Activated CD8-positive, alpha-beta memory T cell treated with anti-CD3 and anti-CD28 coated beads, Interleukin-2, amount 50 U/mL, for 1 hour (primary cell): ENCODE results near the gene FAM89A.
"Not testable (repeated sequence)": the region's sequence is repeated elsewhere in the genome, so short reads cannot be mapped to it uniquely, and the experiment has no call there.

Experiments used
- DNase-seq: peaks from one replicate; pipeline ENCODE4 v3.0.0-alpha.2; 2020; ENCODE audit errors: extremely low read depth

FAM89A gene

GRCh38 chr1:231032963-231033362 is 7.1 kb downstream of the FAM89A start:
- DNase-seq, result no peak

- DNase-seq, result no peak
These were observed 10.2 kb downstream of the FAM89A start for GRCh38 chr1:231029841-231030240.

GRCh38 chr1:231029247-231029646 is 10.8 kb downstream of the FAM89A start:
- DNase-seq, result not testable (repeated sequence)

GRCh38 chr1:231028682-231029081 is 11.4 kb downstream of the FAM89A start:
- no peak for DNase-seq

- no peak for DNase-seq
These were observed 12.1 kb downstream of the FAM89A start for GRCh38 chr1:231027971-231028370.

GRCh38 chr1:231027136-231027925 is 12.7 kb downstream of the FAM89A start:
- DNase-seq, result no peak

- no peak for DNase-seq
These were observed 13.5 kb downstream of the FAM89A start for GRCh38 chr1:231026576-231026975.

GRCh38 chr1:231023150-231023549 is 16.9 kb downstream of the FAM89A start:
- DNase-seq, result no peak

- DNase-seq, result not testable (repeated sequence)
These were observed 17.5 kb downstream of the FAM89A start for GRCh38 chr1:231022543-231022942.

- DNase-seq, result no peak
These were observed 18.5 kb downstream of the FAM89A start for GRCh38 chr1:231021540-231022031.

GRCh38 chr1:231020816-231021215 is 19.2 kb downstream of the FAM89A start:
- no peak for DNase-seq

- DNase-seq, result no peak
These were observed 19.9 kb downstream of the FAM89A start for GRCh38 chr1:231020139-231020601.

- no peak for DNase-seq
These were observed 20.3 kb downstream of the FAM89A start for GRCh38 chr1:231019711-231020110.

- no peak for DNase-seq
These were observed 23.1 kb downstream of the FAM89A start for GRCh38 chr1:231016966-231017365.

- DNase-seq, result no peak
These were observed 23.8 kb downstream of the FAM89A start for GRCh38 chr1:231016234-231016633.

- DNase-seq, result no peak
These were observed 26.6 kb downstream of the FAM89A start for GRCh38 chr1:231013391-231014015.

- no peak for DNase-seq
These were observed 28.1 kb downstream of the FAM89A start for GRCh38 chr1:231011963-231012362.

GRCh38 chr1:231011360-231011759 is 28.7 kb downstream of the FAM89A start:
- no peak for DNase-seq

- not testable (repeated sequence) for DNase-seq
These were observed 32.5 kb downstream of the FAM89A start for GRCh38 chr1:231007535-231007934.

GRCh38 chr1:231001892-231002291 is 38.2 kb downstream of the FAM89A start:
- no peak for DNase-seq

GRCh38 chr1:231000639-231001038 is 39.4 kb downstream of the FAM89A start:
- no peak for DNase-seq

GRCh38 chr1:231000201-231000600 is 39.9 kb downstream of the FAM89A start:
- DNase-seq, result no peak

- no peak for DNase-seq
These were observed 45.2 kb downstream of the FAM89A start for GRCh38 chr1:230994860-230995259.
